RWPE1 (cell line): ENCODE results near the gene ZNF607.
A peak's percentile ranks its signal among the peaks of the same experiment; 100 is the strongest.
"Not testable (repeated sequence)": the region's sequence is repeated elsewhere in the genome, so short reads cannot be mapped to it uniquely, and the experiment has no call there.

Experiments used
- CTCF ChIA-PET: fragments of 350-600 bp; sonication (Branson Sonifier 250); formaldehyde crosslinking; extraction: SDS; loops from one replicate; lab custom pipeline; 2021; lab: Yijun Ruan, JAX
- POLR2A ChIA-PET: fragments of 400-600 bp; formaldehyde crosslinking; extraction: SDS; loops from one replicate; lab custom pipeline; 2020; ENCODE audit warnings: antibody characterized with exemption; ENCODE audit not compliant: low non-redundant PET; lab: Yijun Ruan, JAX
- DNase-seq: peaks from one replicate; pipeline ENCODE4 v3.0.0; 2012; ENCODE audit warnings: low spot score
- H3K27ac ChIP-seq: fragments of 450-650 bp; 2 replicates; pipeline ENCODE4 v1.5.1; 2017
- TF ChIP-seq, protein P1 (sequence below): fragments of 450-650 bp; conservative IDR thresholded peaks from 2 replicates; pipeline ENCODE4 v1.5.1; 2017; ENCODE audit warnings: low read depth, mild to moderate bottlenecking

ZNF607 gene

GRCh38 chr19:37719111-37719926, at the start of gene ZNF607:
Gene ZNF607 (minus strand): TSS chr19:37719761. CDS start chr19:37711618, 8,143 bp downstream.
- CTCF ChIA-PET = interaction anchor here (0.6 kb wide), 1 partner anchor 19 kb away, joined by 4 read pairs; no protein-coding TSS in a partner anchor
- TF ChIP-seq, protein P1, sequence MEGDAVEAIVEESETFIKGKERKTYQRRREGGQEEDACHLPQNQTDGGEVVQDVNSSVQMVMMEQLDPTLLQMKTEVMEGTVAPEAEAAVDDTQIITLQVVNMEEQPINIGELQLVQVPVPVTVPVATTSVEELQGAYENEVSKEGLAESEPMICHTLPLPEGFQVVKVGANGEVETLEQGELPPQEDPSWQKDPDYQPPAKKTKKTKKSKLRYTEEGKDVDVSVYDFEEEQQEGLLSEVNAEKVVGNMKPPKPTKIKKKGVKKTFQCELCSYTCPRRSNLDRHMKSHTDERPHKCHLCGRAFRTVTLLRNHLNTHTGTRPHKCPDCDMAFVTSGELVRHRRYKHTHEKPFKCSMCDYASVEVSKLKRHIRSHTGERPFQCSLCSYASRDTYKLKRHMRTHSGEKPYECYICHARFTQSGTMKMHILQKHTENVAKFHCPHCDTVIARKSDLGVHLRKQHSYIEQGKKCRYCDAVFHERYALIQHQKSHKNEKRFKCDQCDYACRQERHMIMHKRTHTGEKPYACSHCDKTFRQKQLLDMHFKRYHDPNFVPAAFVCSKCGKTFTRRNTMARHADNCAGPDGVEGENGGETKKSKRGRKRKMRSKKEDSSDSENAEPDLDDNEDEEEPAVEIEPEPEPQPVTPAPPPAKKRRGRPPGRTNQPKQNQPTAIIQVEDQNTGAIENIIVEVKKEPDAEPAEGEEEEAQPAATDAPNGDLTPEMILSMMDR = peak; percentile 64
- POLR2A ChIA-PET = no interaction called here
- peak; percentile 95 for DNase-seq
- H3K27ac ChIP-seq = peak within 1 kb of the TSS; percentile 75

DNA sequence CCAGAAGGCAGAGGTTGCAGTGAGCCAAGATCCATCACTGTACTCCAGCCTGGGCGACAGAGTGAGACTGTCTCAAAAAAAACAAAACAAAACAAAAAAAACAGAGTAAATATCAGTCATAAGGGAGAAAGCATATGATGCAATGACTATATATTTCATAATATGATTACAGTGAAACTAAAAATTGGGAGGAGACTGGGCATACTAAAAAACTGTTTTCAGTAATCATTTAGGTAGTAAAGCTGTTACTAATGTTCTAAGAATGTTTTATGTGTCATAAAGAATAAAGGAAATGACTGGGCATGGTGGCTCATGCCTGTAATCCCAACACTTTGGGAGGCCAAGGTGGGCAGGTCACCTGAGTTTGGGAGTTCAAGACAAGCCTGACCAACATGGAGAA, 43.9 kb upstream of the ZNF607 start:
- H3K27ac ChIP-seq = peak overlapping the region; percentile 30; the same call in 1 of the 2 replicates
- TF ChIP-seq, protein P1 = no peak
- ChIA-PET POLR2A (no interaction called here), CTCF (no interaction called here)
- peak; percentile 51 for DNase-seq

DNA sequence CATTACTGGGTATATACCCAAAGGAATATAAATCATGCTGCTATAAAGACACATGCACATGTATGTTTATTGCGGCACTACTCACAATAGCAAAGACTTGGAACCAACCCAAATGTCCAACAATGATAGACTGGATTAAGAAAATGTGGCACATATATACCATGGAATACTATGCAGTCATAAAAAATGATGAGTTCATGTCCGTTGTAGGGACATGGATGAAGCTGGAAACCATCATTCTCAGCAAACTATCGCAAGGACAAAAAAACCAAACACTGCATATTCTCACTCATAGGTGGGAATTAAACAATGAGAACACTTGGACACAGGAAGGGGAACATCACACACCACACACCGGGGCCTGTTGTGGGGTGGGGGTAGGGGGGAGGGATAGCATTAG, 38.1 kb upstream of the ZNF607 start:
- H3K27ac ChIP-seq, CTCF ChIA-PET, DNase-seq, POLR2A ChIA-PET: not testable (repeated sequence)

- no peak overlapping the region for H3K27ac ChIP-seq
- no peak for DNase-seq
- CTCF ChIA-PET = no interaction called here
- POLR2A ChIA-PET = no interaction called here
- TF ChIP-seq, protein P1 = no peak
These were observed 18.8 kb upstream of the ZNF607 start for GRCh38 chr19:37738371-37738770.

DNA sequence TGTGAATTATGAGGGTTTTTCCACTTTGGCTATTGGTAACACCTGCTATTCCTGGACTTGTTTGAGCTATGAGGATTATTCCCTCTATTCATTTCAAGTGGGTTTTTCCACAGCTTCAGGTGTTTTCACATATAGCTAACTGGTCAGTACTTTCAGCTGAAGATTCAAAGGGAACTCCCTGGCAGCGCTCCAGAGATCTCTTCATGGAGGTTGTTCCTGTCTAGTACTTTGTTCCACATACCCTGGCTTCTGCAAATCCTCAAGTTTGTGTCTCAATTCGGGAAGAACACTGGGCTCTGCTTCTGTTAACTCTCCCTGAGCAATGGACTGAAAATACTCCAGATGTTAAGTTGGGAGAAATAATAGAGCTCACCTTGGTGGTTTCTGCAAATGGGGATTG, 5.6 kb upstream of the ZNF607 start:
- POLR2A ChIA-PET = no interaction called here
- DNase-seq = no peak

GRCh38 chr19:37719927-37720265, 335 bp upstream of the ZNF607 start:
- POLR2A ChIA-PET = no interaction called here
- TF ChIP-seq, protein P1 = no peak; the same call in none of the 2 replicates
- CTCF ChIA-PET = interaction anchor here (0.6 kb wide), 1 partner anchor 19 kb away, joined by 4 read pairs; no protein-coding TSS in a partner anchor
- DNase-seq = no peak
- peak overlapping the region; percentile 75 for H3K27ac ChIP-seq

More for the DNA sequence above, 5.6 kb upstream of the ZNF607 start:
- TF ChIP-seq, protein P1 = no peak
- CTCF ChIA-PET = no interaction called here
- H3K27ac ChIP-seq = no peak overlapping the region

- no peak for DNase-seq
- no peak overlapping the region for H3K27ac ChIP-seq
- TF ChIP-seq, protein P1 = no peak
- CTCF ChIA-PET = no interaction called here
- POLR2A ChIA-PET = no interaction called here
These were observed 1.3 kb downstream of the ZNF607 start for GRCh38 chr19:37718304-37718703.
